Measurements from ENCODE around the gene NUDCD2. TPM values are rescaled to one million over a fixed set of nuclear protein-coding genes. Genes with fewer than 3 reads are reported as not detected.

NUDCD2 gene
- total and polyA plus RNA-seq, 9 of the 15 experiments (the other 6 are each of a cell fraction or from before 2014, with no cell fraction given): 14.6 to 76.9 (median 32.5) TPM

GRCh38 chr5:163437309-163438182 is 22.4 kb downstream of the NUDCD2 start, which contains the start of gene CCNG1 (continued):
- TF ChIP-seq SMAD3 (CRISPR knock-in tag; conservative IDR thresholded peaks at IDR 0.05): no peak
- no peak for TF ChIP-seq SAFB2 (IDR thresholded peaks at IDR 0.05; ENCODE audit: borderline replicate concordance, low read depth, low read length, severe bottlenecking)
- TF ChIP-seq, protein P1, sequence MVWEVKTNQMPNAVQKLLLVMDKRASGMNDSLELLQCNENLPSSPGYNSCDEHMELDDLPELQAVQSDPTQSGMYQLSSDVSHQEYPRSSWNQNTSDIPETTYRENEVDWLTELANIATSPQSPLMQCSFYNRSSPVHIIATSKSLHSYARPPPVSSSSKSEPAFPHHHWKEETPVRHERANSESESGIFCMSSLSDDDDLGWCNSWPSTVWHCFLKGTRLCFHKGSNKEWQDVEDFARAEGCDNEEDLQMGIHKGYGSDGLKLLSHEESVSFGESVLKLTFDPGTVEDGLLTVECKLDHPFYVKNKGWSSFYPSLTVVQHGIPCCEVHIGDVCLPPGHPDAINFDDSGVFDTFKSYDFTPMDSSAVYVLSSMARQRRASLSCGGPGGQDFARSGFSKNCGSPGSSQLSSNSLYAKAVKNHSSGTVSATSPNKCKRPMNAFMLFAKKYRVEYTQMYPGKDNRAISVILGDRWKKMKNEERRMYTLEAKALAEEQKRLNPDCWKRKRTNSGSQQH (CRISPR knock-in tag; IDR thresholded peaks at IDR 0.05): peak; percentile 30; the same call in 1 of the 2 replicates
- TF ChIP-seq, protein P2, sequence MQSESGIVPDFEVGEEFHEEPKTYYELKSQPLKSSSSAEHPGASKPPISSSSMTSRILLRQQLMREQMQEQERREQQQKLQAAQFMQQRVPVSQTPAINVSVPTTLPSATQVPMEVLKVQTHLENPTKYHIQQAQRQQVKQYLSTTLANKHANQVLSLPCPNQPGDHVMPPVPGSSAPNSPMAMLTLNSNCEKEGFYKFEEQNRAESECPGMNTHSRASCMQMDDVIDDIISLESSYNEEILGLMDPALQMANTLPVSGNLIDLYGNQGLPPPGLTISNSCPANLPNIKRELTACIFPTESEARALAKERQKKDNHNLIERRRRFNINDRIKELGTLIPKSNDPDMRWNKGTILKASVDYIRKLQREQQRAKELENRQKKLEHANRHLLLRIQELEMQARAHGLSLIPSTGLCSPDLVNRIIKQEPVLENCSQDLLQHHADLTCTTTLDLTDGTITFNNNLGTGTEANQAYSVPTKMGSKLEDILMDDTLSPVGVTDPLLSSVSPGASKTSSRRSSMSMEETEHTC (IDR thresholded peaks at IDR 0.05): no peak
- TF ChIP-seq ZNF324 (CRISPR knock-in tag; IDR thresholded peaks at IDR 0.05): no peak
- TF ChIP-seq BRF1 (IDR thresholded peaks at IDR 0.05; ENCODE audit: borderline replicate concordance, extremely low read depth, insufficient read length): no peak
- TF ChIP-seq ZFX (CRISPR knock-in tag; IDR thresholded peaks at IDR 0.05): peak; percentile 91
- TF ChIP-seq BMI1 (IDR thresholded peaks at IDR 0.05; ENCODE audit: low read length): no peak
- peak; percentile 41 for TF ChIP-seq RBM22 (IDR thresholded peaks at IDR 0.05; ENCODE audit: low read depth, low read length, poor library complexity, severe bottlenecking)
- no peak for TF ChIP-seq E2F8 (IDR thresholded peaks at IDR 0.05; ENCODE audit: low read depth, partially characterized antibody)
- TF ChIP-seq ZNF197 (CRISPR knock-in tag; IDR thresholded peaks at IDR 0.05; ENCODE audit: low read depth): no peak
- TF ChIP-seq ZBTB43 (CRISPR knock-in tag; IDR thresholded peaks at IDR 0.05): 0 out of 2 replicates have a peak, but pooled peaks have one; percentile 44
- TF ChIP-seq KDM2B (CRISPR knock-in tag; IDR thresholded peaks at IDR 0.05): no peak
- peak; percentile 89 for TF ChIP-seq ZNF12 (CRISPR knock-in tag; IDR thresholded peaks at IDR 0.05)
- peak; percentile 79 for TF ChIP-seq MEIS2 (IDR thresholded peaks at IDR 0.05; ENCODE audit: partially characterized antibody)
- peak; percentile 15; the same call in 1 of the 2 replicates for TF ChIP-seq SMARCA4 (IDR thresholded peaks at IDR 0.05)
- TF ChIP-seq RB1 (IDR thresholded peaks at IDR 0.05; ENCODE audit: low read depth): peak; percentile 72; the same call in 1 of the 2 replicates
- no peak for TF ChIP-seq ZZZ3 (IDR thresholded peaks at IDR 0.05)
- TF ChIP-seq, protein P3, sequence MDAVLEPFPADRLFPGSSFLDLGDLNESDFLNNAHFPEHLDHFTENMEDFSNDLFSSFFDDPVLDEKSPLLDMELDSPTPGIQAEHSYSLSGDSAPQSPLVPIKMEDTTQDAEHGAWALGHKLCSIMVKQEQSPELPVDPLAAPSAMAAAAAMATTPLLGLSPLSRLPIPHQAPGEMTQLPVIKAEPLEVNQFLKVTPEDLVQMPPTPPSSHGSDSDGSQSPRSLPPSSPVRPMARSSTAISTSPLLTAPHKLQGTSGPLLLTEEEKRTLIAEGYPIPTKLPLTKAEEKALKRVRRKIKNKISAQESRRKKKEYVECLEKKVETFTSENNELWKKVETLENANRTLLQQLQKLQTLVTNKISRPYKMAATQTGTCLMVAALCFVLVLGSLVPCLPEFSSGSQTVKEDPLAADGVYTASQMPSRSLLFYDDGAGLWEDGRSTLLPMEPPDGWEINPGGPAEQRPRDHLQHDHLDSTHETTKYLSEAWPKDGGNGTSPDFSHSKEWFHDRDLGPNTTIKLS (IDR thresholded peaks at IDR 0.05; ENCODE audit: borderline replicate concordance, low read depth): no peak

All from K562 (cell line).